ENCODE results near the gene BEX2. TPM values are rescaled to one million over a fixed set of nuclear protein-coding genes. Genes with fewer than 3 reads are reported as not detected.
"Not testable (repeated sequence)": the region's sequence is repeated elsewhere in the genome, so short reads cannot be mapped to it uniquely, and the experiment has no call there.

The BEX2 gene
- total and polyA plus RNA-seq, 9 donors = 26.6 to 45.8 (median 37.1) TPM

DNA sequence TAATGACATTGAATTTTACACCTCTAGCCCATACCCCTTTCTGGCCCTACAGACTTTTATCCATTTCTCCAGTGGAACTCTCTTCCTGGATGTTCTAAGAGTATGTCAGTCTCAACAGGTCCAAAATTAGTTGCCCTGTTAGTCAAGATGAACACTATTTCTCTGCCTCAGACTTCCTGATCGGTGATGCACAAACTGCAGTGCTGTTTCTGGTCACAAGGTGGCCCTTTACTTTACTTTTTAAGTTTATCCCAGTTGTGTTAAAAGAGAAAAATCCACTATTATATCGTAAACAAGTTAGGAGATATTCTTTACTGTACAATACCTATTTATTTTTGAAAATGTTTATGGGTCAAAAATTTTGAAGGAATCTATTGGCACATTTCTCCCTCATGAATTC lies 32.3 kb upstream of the BEX2 start:
- no CpG with 5 or more reads among the region's 2 CpGs for WGBS (ENCODE audit: insufficient coverage)
- Histone ChIP-seq H3K27ac (ENCODE audit: low read length) (no peak overlapping the region), H3K36me3 (ENCODE audit: control insufficient read depth, insufficient read depth, low read length) (no peaks in the 10 kb centered on the region), H3K9me3 (replicated peaks; ENCODE audit: control insufficient read depth, low read depth, low read length) (no peaks in the 10 kb centered on the region), H3K27me3 (ENCODE audit: control insufficient read depth, insufficient read depth, low read length) (peaks cover 22% of the 10 kb centered on the region), H3K4me3 (ENCODE audit: low read length) (no peak overlapping the region), H3K4me1 (ENCODE audit: control insufficient read depth, insufficient read depth, low read length) (no peaks in the 10 kb centered on the region)
- peak; percentile 52 for DNase-seq

DNA sequence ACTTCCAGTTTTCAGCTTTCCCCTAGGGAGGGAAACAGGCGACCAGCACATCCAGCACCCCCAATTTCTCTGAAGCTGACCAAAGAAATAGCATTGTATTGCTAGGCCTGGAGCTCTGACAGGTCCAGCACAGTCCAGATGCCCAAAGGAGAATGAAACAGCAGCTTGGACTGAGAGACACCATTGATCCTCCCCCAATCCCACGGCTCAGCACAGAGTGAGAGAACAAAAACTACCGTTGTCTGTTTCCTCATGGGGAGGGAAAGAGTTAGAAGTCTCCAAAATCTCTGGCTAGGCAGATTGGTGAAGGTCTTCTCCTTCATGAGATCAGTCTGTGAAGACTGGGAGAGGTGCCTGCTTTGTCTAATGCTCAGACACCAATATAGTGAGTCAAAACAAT lies 27.9 kb upstream of the BEX2 start:
- Histone ChIP-seq H3K27me3 (ENCODE audit: control insufficient read depth, insufficient read depth, low read length) (peaks cover 12% of the 10 kb centered on the region), H3K4me1 (ENCODE audit: control insufficient read depth, insufficient read depth, low read length) (no peaks in the 10 kb centered on the region), H3K36me3 (ENCODE audit: control insufficient read depth, insufficient read depth, low read length) (no peaks in the 10 kb centered on the region), H3K9me3 (replicated peaks; ENCODE audit: control insufficient read depth, low read depth, low read length) (no peaks in the 10 kb centered on the region), H3K4me3 (ENCODE audit: low read length) (no peak overlapping the region), H3K27ac (ENCODE audit: low read length) (no peak overlapping the region)
- no peak for DNase-seq
- no CpG with 5 or more reads among the region's 3 CpGs for WGBS (ENCODE audit: insufficient coverage)

DNA sequence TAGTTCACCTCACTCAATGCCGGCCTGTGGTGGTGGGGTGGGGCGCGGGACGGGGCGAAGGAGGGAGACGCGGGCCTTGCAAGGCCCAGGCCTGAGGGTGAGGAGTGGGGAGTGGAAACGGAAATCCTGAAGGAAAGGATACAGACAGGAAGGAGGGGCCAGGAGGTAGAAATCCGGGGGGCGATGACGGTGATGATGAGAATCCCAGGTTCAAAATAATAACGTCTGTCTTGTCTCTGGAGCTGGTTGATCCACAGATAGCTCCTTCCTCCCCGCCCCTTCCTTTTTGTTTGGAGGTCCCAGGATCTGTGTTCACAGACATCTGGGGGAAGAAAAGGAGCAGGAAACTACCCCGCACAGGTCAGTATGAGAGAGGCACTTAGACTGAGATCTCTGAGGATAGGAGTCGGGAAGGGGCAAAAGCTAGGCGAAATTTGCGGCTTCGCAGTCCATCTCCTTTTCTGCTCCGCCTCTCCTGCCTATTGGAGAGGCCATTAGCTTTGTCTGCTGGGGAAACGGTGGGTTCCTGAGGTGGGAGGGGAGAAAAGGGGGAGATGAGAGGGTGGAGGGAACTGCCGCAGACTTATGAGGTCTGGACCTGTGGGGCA lies 20.0 kb upstream of the BEX2 start:
- Histone ChIP-seq H3K36me3 (ENCODE audit: control insufficient read depth, insufficient read depth, low read length) (no peaks in the 10 kb centered on the region), H3K4me3 (ENCODE audit: low read length) (peak overlapping the region; percentile 62), H3K27me3 (ENCODE audit: control insufficient read depth, insufficient read depth, low read length) (peaks cover 19% of the 10 kb centered on the region), H3K27ac (ENCODE audit: low read length) (peak overlapping the region; percentile 91), H3K4me1 (ENCODE audit: control insufficient read depth, insufficient read depth, low read length) (peaks cover 5% of the 10 kb centered on the region), H3K9me3 (replicated peaks; ENCODE audit: control insufficient read depth, low read depth, low read length) (no peaks in the 10 kb centered on the region)
- peak; percentile 71 for DNase-seq
- WGBS (ENCODE audit: insufficient coverage) = 24% methylated on average over 10 of the region's 21 CpGs

DNA sequence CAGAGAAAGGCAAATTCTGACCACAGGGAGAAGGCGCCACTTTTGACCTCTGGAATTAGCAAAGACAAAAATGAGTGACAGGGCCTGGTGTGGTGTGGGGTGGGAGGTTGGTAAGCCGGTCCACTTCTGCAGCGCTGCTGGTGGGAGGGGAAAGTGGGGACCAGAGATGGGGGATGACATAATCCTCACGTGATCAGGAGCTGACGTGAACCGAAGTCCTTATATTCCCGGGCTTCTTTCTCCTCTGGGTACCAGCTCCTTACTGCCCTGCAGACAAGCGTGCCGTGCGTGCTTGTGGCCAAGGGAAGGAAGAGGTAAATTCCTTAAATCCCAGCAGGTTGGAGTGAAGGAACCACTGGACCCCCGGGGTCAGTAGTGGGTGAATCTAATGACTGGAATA lies 19.2 kb upstream of the BEX2 start, which contains the start of gene TCEAL7:
Gene TCEAL7 (plus strand): TSS at position 249 of the 400 bp plus-strand sequence. CDS start 1,165 bp downstream, outside the sequence.
- 46% methylated on average over 3 of the region's 11 CpGs for WGBS (ENCODE audit: insufficient coverage)
- H3K27ac ChIP-seq (ENCODE audit: low read length) = peak within 1 kb of the TSS; percentile 91

GRCh38 chrX:103311399-103311780 lies 600 bp upstream of the BEX2 start:
- H3K9me3 ChIP-seq (replicated peaks; ENCODE audit: control insufficient read depth, low read depth, low read length) = no peaks in the 10 kb centered on the region
- H3K4me1 ChIP-seq (ENCODE audit: control insufficient read depth, insufficient read depth, low read length) = peaks cover 3% of the 10 kb centered on the region
- H3K4me3 ChIP-seq (ENCODE audit: low read length) = peak overlapping the region; percentile 51
- no peaks in the 10 kb centered on the region for H3K36me3 ChIP-seq (ENCODE audit: control insufficient read depth, insufficient read depth, low read length)
- peak; percentile 43 for DNase-seq
- H3K27me3 ChIP-seq (ENCODE audit: control insufficient read depth, insufficient read depth, low read length) = peaks cover 21% of the 10 kb centered on the region
- peak overlapping the region; percentile 84 for H3K27ac ChIP-seq (ENCODE audit: low read length)
- no CpG with 5 or more reads among the region's 3 CpGs for WGBS (ENCODE audit: insufficient coverage)

More for the DNA sequence above, 19.2 kb upstream of the BEX2 start, which contains the start of gene TCEAL7:
- Histone ChIP-seq H3K4me3 (ENCODE audit: low read length) (peak within 1 kb of the TSS; percentile 62), H3K36me3 (ENCODE audit: control insufficient read depth, insufficient read depth, low read length) (no peaks in the 10 kb centered on the region), H3K27me3 (ENCODE audit: control insufficient read depth, insufficient read depth, low read length) (peaks cover 19% of the 10 kb centered on the region), H3K4me1 (ENCODE audit: control insufficient read depth, insufficient read depth, low read length) (peaks cover 5% of the 10 kb centered on the region), H3K9me3 (replicated peaks; ENCODE audit: control insufficient read depth, low read depth, low read length) (no peaks in the 10 kb centered on the region)
- DNase-seq = peak; percentile 94

GRCh38 chrX:103309860-103310554 lies 783 bp downstream of the BEX2 start:
- Histone ChIP-seq H3K4me1 (ENCODE audit: control insufficient read depth, insufficient read depth, low read length) (peaks cover 3% of the 10 kb centered on the region), H3K27ac (ENCODE audit: low read length) (no peak overlapping the region), H3K4me3 (ENCODE audit: low read length) (peak overlapping the region; percentile 51), H3K36me3 (ENCODE audit: control insufficient read depth, insufficient read depth, low read length) (no peaks in the 10 kb centered on the region), H3K9me3 (replicated peaks; ENCODE audit: control insufficient read depth, low read depth, low read length) (no peaks in the 10 kb centered on the region), H3K27me3 (ENCODE audit: control insufficient read depth, insufficient read depth, low read length) (peaks cover 21% of the 10 kb centered on the region)
- 50% methylated on average over 23 of the region's 32 CpGs for WGBS (ENCODE audit: insufficient coverage)
- DNase-seq = no peak

DNA sequence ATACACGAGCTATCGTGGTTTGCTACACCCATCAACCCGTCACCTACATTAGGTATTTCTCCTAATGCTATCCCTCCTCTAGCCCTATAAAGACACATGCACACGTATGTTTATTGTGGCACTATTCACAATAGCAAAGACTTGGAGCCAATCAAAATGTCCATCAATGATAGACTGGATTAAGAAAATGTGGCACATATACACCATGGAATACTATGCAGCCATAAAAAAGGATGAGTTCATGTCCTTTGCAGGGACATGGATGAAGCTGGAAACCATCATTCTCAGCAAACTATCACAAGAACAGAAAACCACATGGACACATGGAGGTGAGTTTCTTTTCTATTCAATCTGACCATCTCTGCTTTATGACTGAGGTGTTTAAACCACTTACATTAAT lies 5.1 kb downstream of the BEX2 start:
- H3K27me3 ChIP-seq (ENCODE audit: control insufficient read depth, insufficient read depth, low read length) = peaks cover 14% of the 10 kb centered on the region
- H3K36me3 ChIP-seq (ENCODE audit: control insufficient read depth, insufficient read depth, low read length); H3K27ac ChIP-seq (ENCODE audit: low read length); H3K9me3 ChIP-seq (replicated peaks; ENCODE audit: control insufficient read depth, low read depth, low read length); H3K4me3 ChIP-seq (ENCODE audit: low read length); DNase-seq; H3K4me1 ChIP-seq (ENCODE audit: control insufficient read depth, insufficient read depth, low read length): not testable (repeated sequence)
- no CpG with 5 or more reads among the region's 4 CpGs for WGBS (ENCODE audit: insufficient coverage)

DNA sequence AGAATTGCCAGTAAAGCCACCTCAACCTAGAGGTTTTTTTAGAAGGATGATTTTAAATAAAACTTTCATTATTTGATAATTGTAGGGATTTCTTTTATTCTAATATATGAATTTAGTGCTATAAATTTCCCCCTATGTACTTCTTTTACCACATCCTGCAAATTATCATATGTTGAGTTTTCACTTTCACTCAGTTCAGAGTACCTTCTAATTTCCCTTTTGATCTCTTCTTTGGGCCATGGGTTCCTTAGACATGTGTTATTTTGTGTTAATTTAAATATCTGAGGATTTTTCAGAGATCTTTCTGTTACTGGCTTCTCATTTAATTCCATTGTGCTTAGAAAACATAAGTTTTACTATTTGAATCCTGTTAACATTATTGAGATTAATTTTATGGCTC lies 6.1 kb downstream of the BEX2 start:
- Histone ChIP-seq H3K27ac (ENCODE audit: low read length) (no peak overlapping the region), H3K9me3 (replicated peaks; ENCODE audit: control insufficient read depth, low read depth, low read length) (no peaks in the 10 kb centered on the region), H3K4me1 (ENCODE audit: control insufficient read depth, insufficient read depth, low read length) (no peaks in the 10 kb centered on the region), H3K36me3 (ENCODE audit: control insufficient read depth, insufficient read depth, low read length) (no peaks in the 10 kb centered on the region), H3K27me3 (ENCODE audit: control insufficient read depth, insufficient read depth, low read length) (peaks cover 6% of the 10 kb centered on the region), H3K4me3 (ENCODE audit: low read length) (no peak overlapping the region)
- no peak for DNase-seq

- H3K4me3 ChIP-seq (ENCODE audit: low read length) = no peak overlapping the region
- H3K27me3 ChIP-seq (ENCODE audit: control insufficient read depth, insufficient read depth, low read length) = peaks cover 5% of the 10 kb centered on the region
- DNase-seq = no peak
- H3K9me3 ChIP-seq (replicated peaks; ENCODE audit: control insufficient read depth, low read depth, low read length) = peaks cover 2% of the 10 kb centered on the region
- H3K4me1 ChIP-seq (ENCODE audit: control insufficient read depth, insufficient read depth, low read length) = no peaks in the 10 kb centered on the region
- 92% methylated on average over 1 of the region's 2 CpGs for WGBS (ENCODE audit: insufficient coverage)
- no peak overlapping the region for H3K27ac ChIP-seq (ENCODE audit: low read length)
- H3K36me3 ChIP-seq (ENCODE audit: control insufficient read depth, insufficient read depth, low read length) = no peaks in the 10 kb centered on the region
Measured at GRCh38 chrX:103293118-103293517, 17.7 kb downstream of the BEX2 start.

DNA sequence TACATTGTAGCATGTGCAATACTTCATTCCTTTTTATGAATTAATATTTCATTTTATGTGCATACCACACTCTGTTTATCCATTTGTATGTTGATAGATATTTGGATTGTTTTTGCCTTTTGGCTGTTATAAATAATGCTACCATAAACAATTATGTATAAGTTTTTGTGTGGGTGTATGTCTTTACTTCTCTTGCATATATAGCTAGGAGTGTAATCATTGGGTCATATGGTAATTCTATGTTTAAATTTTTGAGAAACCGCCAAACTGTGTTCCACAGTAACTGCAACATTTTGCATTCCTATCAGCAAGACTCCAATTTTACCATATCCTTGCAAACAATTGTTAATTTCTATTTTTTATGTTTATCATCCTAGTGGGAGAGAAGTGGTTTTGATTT lies 31.2 kb downstream of the BEX2 start:
- no peak overlapping the region for H3K27ac ChIP-seq (ENCODE audit: low read length)
- H3K9me3 ChIP-seq (replicated peaks; ENCODE audit: control insufficient read depth, low read depth, low read length) = peaks cover 2% of the 10 kb centered on the region
- H3K4me1 ChIP-seq (ENCODE audit: control insufficient read depth, insufficient read depth, low read length) = no peaks in the 10 kb centered on the region
- DNase-seq = no peak
- peaks cover 27% of the 10 kb centered on the region for H3K27me3 ChIP-seq (ENCODE audit: control insufficient read depth, insufficient read depth, low read length)
- WGBS (ENCODE audit: insufficient coverage) = no CpG with 5 or more reads among the region's 1 CpG
- H3K4me3 ChIP-seq (ENCODE audit: low read length) = no peak overlapping the region
- no peaks in the 10 kb centered on the region for H3K36me3 ChIP-seq (ENCODE audit: control insufficient read depth, insufficient read depth, low read length)

Data from muscle of leg (tissue), 11 donors.